ENCODE data around the gene CNTNAP5. TPM values are rescaled to one million over a fixed set of nuclear protein-coding genes. Genes with fewer than 3 reads are reported as not detected.

CNTNAP5 gene
- total RNA-seq (ENCODE audit: low replicate concordance), result 3.3 and 5.0 TPM in 2 replicates
- long read RNA-seq, partial matches to known transcripts, result 3 of 7 reads
- long read RNA-seq, other reads (novel, unspliced or antisense), result 4 of 7 reads

DNA sequence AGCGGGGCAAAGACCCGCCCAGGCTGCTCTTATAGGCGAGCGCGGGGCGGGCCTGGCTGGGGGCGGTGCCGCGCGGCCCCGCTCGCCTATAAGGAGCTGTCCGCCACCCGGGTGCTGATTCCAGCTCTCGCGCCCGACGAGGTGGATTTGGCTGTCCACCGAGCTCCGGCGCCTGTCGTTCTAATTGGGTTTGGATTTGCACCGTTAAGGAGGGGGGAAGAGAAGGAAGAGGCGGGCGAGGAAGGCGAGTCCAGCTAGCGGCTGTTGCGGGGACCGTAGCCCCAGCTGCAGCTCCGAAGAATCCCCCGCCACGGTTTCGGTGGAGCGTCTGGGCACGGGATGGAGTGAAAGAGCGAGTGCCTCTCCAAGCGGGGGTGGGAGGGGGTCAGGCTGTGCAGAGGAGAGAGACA is at the start of gene CNTNAP5:
Gene CNTNAP5 (plus strand): TSS at position 117 of the 410 bp plus-strand sequence. CDS start 364 bp downstream, outside the sequence.
- no peaks in the 10 kb centered on the region for H3K36me3 Mint-ChIP-seq
- no peak within 1 kb of the TSS for H3K27ac Mint-ChIP-seq
- peak within 1 kb of the TSS; percentile 89 for H3K4me3 Mint-ChIP-seq
- peaks cover 20% of the 10 kb centered on the region for H3K4me1 Mint-ChIP-seq (ENCODE audit: unreplicated experiment)
- peaks cover 59% of the 10 kb centered on the region for H3K27me3 Mint-ChIP-seq
- no peaks in the 10 kb centered on the region for H3K9me3 Mint-ChIP-seq
- TF ChIP-seq, protein P1, sequence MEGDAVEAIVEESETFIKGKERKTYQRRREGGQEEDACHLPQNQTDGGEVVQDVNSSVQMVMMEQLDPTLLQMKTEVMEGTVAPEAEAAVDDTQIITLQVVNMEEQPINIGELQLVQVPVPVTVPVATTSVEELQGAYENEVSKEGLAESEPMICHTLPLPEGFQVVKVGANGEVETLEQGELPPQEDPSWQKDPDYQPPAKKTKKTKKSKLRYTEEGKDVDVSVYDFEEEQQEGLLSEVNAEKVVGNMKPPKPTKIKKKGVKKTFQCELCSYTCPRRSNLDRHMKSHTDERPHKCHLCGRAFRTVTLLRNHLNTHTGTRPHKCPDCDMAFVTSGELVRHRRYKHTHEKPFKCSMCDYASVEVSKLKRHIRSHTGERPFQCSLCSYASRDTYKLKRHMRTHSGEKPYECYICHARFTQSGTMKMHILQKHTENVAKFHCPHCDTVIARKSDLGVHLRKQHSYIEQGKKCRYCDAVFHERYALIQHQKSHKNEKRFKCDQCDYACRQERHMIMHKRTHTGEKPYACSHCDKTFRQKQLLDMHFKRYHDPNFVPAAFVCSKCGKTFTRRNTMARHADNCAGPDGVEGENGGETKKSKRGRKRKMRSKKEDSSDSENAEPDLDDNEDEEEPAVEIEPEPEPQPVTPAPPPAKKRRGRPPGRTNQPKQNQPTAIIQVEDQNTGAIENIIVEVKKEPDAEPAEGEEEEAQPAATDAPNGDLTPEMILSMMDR (conservative IDR thresholded peaks at IDR 0.05), result no peak
- DNase-seq (ENCODE audit: extremely low spot score, unreplicated experiment), result peak; percentile 85

DNA sequence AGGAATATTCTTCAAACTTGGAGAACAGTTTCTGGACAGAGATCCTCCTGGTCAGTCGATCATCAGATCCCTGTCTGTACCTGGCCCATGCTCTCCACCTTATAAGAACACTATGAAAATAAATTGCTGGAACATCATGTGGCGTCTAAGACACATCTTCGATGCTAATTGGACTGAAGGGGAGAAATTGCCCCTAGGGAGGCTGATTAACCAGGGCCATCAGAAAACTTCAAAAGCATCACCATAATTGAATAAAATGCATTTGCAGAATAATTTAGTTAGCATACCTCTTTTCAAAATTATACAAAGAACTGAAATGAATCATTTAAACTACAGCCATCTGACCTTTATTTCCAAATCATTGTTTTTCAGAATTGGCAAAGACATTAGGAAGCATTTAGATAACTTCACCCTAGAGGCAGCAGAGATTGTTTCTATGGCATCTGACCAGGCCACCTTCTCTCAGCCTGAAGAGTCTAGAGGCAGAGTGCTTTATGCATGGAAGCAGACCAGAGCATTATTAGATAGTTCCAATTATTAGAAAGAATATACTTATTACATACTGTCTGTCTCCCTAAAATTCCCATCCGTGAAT is 48.9 kb upstream of the CNTNAP5 start:
- H3K27ac Mint-ChIP-seq, result no peak overlapping the region
- H3K27me3 Mint-ChIP-seq, result no peaks in the 10 kb centered on the region
- peaks cover 11% of the 10 kb centered on the region for H3K9me3 Mint-ChIP-seq
- no peak overlapping the region for H3K4me3 Mint-ChIP-seq
- no peak for DNase-seq (ENCODE audit: extremely low spot score, unreplicated experiment)
- H3K36me3 Mint-ChIP-seq, result no peaks in the 10 kb centered on the region
- TF ChIP-seq, protein P1 (conservative IDR thresholded peaks at IDR 0.05), result no peak
- no peaks in the 10 kb centered on the region for H3K4me1 Mint-ChIP-seq (ENCODE audit: unreplicated experiment)

DNA sequence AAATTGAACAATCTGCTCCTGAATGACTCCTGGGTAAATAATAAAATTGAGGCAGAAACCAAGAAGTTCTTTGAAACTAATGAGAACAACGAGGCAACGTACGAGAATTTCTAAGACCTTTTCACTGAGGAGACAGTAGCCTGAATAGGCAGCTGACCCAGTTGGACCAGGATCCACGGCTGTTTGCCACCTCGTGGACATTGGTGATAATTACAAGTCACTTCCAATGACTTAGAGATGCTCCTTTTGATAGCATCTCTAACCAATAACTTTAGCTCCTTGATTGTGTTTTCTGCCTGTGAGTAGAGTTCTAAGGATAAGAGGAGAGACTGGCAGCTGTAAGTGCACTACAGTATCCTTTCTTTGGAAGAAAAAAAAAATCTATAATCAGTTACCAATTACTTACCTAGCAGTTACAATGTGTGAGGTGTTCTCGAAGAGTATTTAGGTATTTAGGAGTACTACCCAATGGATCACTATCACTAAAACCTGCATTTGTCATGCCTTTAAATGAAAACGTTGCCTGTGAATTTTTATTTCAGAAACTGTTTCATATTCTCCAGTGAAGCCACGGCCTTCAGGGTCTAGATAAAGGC is 31.3 kb upstream of the CNTNAP5 start:
- DNase-seq (ENCODE audit: extremely low spot score, unreplicated experiment), result no peak
- Mint-ChIP-seq H3K36me3 (no peaks in the 10 kb centered on the region), H3K27ac (no peak overlapping the region), H3K4me3 (no peak overlapping the region), H3K9me3 (peaks cover 4% of the 10 kb centered on the region), H3K27me3 (no peaks in the 10 kb centered on the region), H3K4me1 (ENCODE audit: unreplicated experiment) (no peaks in the 10 kb centered on the region)
- TF ChIP-seq, protein P1 (conservative IDR thresholded peaks at IDR 0.05), result peak; percentile 80

DNA sequence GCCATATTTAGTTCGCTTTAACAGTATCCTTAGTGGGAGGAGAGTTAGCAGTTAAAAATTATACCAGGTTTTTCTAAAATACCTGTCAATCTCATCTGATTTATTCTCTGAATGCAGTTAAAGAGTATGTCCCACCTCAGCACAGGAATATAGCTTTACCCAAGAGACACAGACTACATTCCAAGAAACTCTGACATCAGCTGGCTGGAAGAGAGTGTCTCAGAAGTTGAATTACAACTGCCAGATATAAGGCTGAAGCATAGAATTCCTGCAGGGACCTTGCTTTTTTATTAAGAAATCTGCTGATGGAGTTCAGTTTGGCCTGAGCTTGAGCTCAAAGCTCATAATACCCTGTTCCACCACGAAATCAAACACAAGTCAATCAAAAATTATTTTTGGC is 25.4 kb upstream of the CNTNAP5 start:
- no peaks in the 10 kb centered on the region for H3K4me1 Mint-ChIP-seq (ENCODE audit: unreplicated experiment)
- TF ChIP-seq, protein P1 (conservative IDR thresholded peaks at IDR 0.05), result no peak
- H3K4me3 Mint-ChIP-seq, result no peak overlapping the region
- no peak overlapping the region for H3K27ac Mint-ChIP-seq
- H3K36me3 Mint-ChIP-seq, result no peaks in the 10 kb centered on the region
- no peak for DNase-seq (ENCODE audit: extremely low spot score, unreplicated experiment)
- H3K9me3 Mint-ChIP-seq, result no peaks in the 10 kb centered on the region
- no peaks in the 10 kb centered on the region for H3K27me3 Mint-ChIP-seq

DNA sequence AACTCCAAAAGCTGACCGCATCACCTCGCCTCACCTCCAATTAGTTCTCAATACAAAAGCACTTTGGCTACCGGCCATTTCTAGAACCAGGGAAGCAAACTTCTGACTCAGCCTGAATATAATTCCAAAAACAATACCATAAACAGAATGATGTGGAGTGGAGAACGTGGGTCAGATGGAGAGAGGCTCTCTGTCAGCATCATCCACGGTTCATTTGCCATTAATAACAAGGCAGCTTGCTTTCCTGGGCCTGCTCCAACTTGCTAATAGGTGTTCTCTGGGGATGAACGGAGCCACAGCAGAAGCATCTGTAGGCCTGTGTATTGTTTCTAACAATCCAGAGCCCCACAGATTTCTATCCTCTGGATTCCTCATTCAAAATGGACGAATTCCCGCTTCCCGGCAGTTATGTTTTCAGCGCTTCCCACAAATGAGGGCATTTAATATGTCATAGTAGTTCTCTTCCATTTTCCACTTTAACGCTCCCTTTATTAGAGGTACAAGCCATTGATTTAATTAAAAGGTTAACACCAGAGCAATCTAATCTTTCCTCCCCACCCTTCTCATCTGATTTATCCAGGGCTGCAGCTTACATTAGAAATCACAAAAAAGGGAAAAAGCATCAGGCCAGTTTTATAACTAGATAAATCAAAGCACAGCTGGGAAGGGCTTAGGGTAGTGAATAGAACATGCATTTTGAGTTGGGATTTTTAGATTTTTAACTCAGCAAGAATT is 23.2 kb upstream of the CNTNAP5 start:
- H3K27ac Mint-ChIP-seq, result no peak overlapping the region
- no peak for DNase-seq (ENCODE audit: extremely low spot score, unreplicated experiment)
- no peak overlapping the region for H3K4me3 Mint-ChIP-seq
- TF ChIP-seq, protein P1 (conservative IDR thresholded peaks at IDR 0.05), result no peak
- H3K4me1 Mint-ChIP-seq (ENCODE audit: unreplicated experiment), result no peaks in the 10 kb centered on the region
- H3K36me3 Mint-ChIP-seq, result no peaks in the 10 kb centered on the region
- H3K9me3 Mint-ChIP-seq, result no peaks in the 10 kb centered on the region
- H3K27me3 Mint-ChIP-seq, result no peaks in the 10 kb centered on the region

Data from type B pancreatic cell (in vitro differentiated cells).